Endothelial cell of umbilical vein (primary cell): ENCODE measurements around the gene KDM6B. TPM values are rescaled to one million over a fixed set of nuclear protein-coding genes. Genes with fewer than 3 reads are reported as not detected.

Experiments used
- BruUV-seq: library from RNA; stranded (reverse); fragments of 400-500 nt; replicated peaks from 2 replicates; lab custom pipeline; 2021; lab: Mats Ljungman, UMichigan
- CTCF ChIA-PET: fragments of 300-600, 350-600 bp; sonication (Branson Sonifier 250); formaldehyde crosslinking; loops from one replicate; lab custom pipeline; 2021; ENCODE audit warnings: antibody characterized with exemption, inconsistent platforms; lab: Charles Lee
- POLR2A ChIA-PET: fragments of 300-600, 350-600 bp; sonication (Branson Sonifier 250); formaldehyde crosslinking; loops from one replicate; lab custom pipeline; 2021; ENCODE audit warnings: antibody characterized with exemption, inconsistent platforms; lab: Charles Lee
- DNase-seq: peaks from one replicate; pipeline ENCODE4 v3.0.0-alpha.2; 2011; ENCODE audit warnings: low read depth, low spot score
- FAIRE-seq: peaks from 2 replicates; lab custom pipeline; 2011; peaks lifted over from hg19 to GRCh38; lab: Jason Lieb, UNC
- H2AFZ ChIP-seq: 2 replicates; pipeline ENCODE4 v1.6.0; 2012; ENCODE audit warnings: low read depth, low read length, control low read depth, inconsistent platforms
- H3K27ac ChIP-seq: 2 replicates; pipeline ENCODE4 v1.5.1; 2011; ENCODE audit warnings: low read depth, mild to moderate bottlenecking, control low read depth, low read length, moderate library complexity; ENCODE audit not compliant: insufficient read depth
- H3K27me3 ChIP-seq, 2 experiments: 2 replicates each; pipeline versions ENCODE4 v1.6.0 to v1.6.1; 2011; ENCODE audit warnings: low read length in 2 of 2, mixed read lengths in 1 of 2; ENCODE audit not compliant: control insufficient read depth in 2 of 2, insufficient read depth in 2 of 2
- H3K36me3 ChIP-seq, 2 experiments: 2 replicates in 1 of 2; 3 replicates in 1 of 2; pipeline ENCODE4 v1.5.1; 2011; ENCODE audit warnings: low read length in 2 of 2, mild to moderate bottlenecking in 1 of 2, moderate library complexity in 1 of 2; ENCODE audit not compliant: control insufficient read depth in 2 of 2, insufficient read depth in 2 of 2; ENCODE audit errors: extremely low read depth in 1 of 2
- H3K4me1 ChIP-seq: 3 replicates; pipeline ENCODE4 v1.5.1; 2011; ENCODE audit warnings: mild to moderate bottlenecking, low read length; ENCODE audit not compliant: control insufficient read depth, insufficient read depth; ENCODE audit errors: extremely low read depth
- H3K4me2 ChIP-seq: 2 replicates; pipeline ENCODE4 v1.6.1; 2011; ENCODE audit warnings: low read length, control low read depth, mixed read lengths; ENCODE audit not compliant: insufficient read depth
- H3K4me3 ChIP-seq, 3 experiments: fragments of 200-600 bp in 1 of 3; sonication (generic), shearing (Covaris generic) in 1 of 3; replicated peaks in 1 of 3; 2 replicates each; pipeline ENCODE4 v1.5.1; 2011 to 2016; ENCODE audit warnings: control low read depth in 3 of 3, low read length in 3 of 3, mild to moderate bottlenecking in 2 of 3, inconsistent platforms in 1 of 3, low read depth in 1 of 3, moderate library complexity in 1 of 3; ENCODE audit not compliant: insufficient read depth in 1 of 3
- H3K79me2 ChIP-seq: 2 replicates; pipeline ENCODE4 v1.6.0; 2012; ENCODE audit warnings: low read length, inconsistent platforms; ENCODE audit not compliant: control insufficient read depth, insufficient read depth
- H3K9ac ChIP-seq: replicated peaks from 2 replicates; pipeline ENCODE3; 2011; ENCODE audit warnings: low read length, control low read depth; ENCODE audit not compliant: insufficient read depth; ENCODE audit errors: extremely low read depth
- H3K9me1 ChIP-seq: replicated peaks from 3 replicates; pipeline ENCODE4 v1.6.0; 2011; ENCODE audit warnings: mild to moderate bottlenecking, low read length; ENCODE audit not compliant: control insufficient read depth, insufficient read depth; ENCODE audit errors: extremely low read depth
- H3K9me3 ChIP-seq: replicated peaks from 2 replicates; pipeline ENCODE4 v1.5.1; 2012; ENCODE audit warnings: low read length, inconsistent platforms; ENCODE audit not compliant: control insufficient read depth, insufficient read depth
- H4K20me1 ChIP-seq: replicated peaks from 2 replicates; pipeline ENCODE3; 2011; ENCODE audit warnings: mild to moderate bottlenecking, low read length; ENCODE audit not compliant: control insufficient read depth, insufficient read depth; ENCODE audit errors: extremely low read depth
- EZH2 ChIP-seq: IDR thresholded peaks from 2 replicates; pipeline ENCODE4 v1.6.1; 2012; ENCODE audit warnings: borderline replicate concordance, low read depth, mild to moderate bottlenecking, moderate library complexity, low read length, inconsistent platforms; ENCODE audit not compliant: severe bottlenecking
- FOS ChIP-seq: IDR thresholded peaks from 2 replicates; pipeline ENCODE4 v1.6.1; 2011; ENCODE audit warnings: mild to moderate bottlenecking, low read length, moderate library complexity, borderline replicate concordance; ENCODE audit not compliant: insufficient read depth
- GATA2 ChIP-seq: IDR thresholded peaks from 2 replicates; pipeline ENCODE4 v1.7.0; 2011; ENCODE audit warnings: low read depth, mild to moderate bottlenecking, moderate library complexity, mixed read lengths, low read length; ENCODE audit not compliant: insufficient read length, insufficient read depth
- JUN ChIP-seq: IDR thresholded peaks from 2 replicates; pipeline ENCODE4 v1.6.1; 2011; ENCODE audit warnings: borderline replicate concordance, low read depth; ENCODE audit not compliant: insufficient read length, insufficient read depth
- MYC ChIP-seq: IDR thresholded peaks from one replicate; pipeline ENCODE4 v1.6.1; 2011; ENCODE audit warnings: mild to moderate bottlenecking, low read depth, low read length
- POLR2A ChIP-seq: IDR thresholded peaks from 2 replicates; pipeline ENCODE4 v1.6.1; 2012; ENCODE audit warnings: low read depth, mild to moderate bottlenecking, control low read depth, low read length
- POLR2AphosphoS5 ChIP-seq: IDR thresholded peaks from 2 replicates; pipeline ENCODE4 v1.6.1; 2012; ENCODE audit warnings: low read depth, mild to moderate bottlenecking, control low read depth, low read length, moderate library complexity; ENCODE audit not compliant: insufficient read depth
- dilution Hi-C: fragments of 300-500 bp; cut with MboI; formaldehyde crosslinking; loops from one replicate; pipeline ENCODE4 v1.15.0; 2019; ENCODE audit warnings: low sequenced_read_pairs; ENCODE audit not compliant: extremely low pct_ligation_motif_present
- intact Hi-C: fragments of 100-400 bp; cut with micrococcal nuclease; formaldehyde crosslinking; loops from one replicate; pipeline ENCODE4 v1.10.0; 2022
- polyA plus RNA-seq, 4 experiments: library from polyadenylated mRNA; depleted of rRNA in 3 of 4; stranded (reverse) in 3 of 4; unstranded in 1 of 4; fragments of >200 nt; gene quantifications; 2 replicates each; pipeline versions ENCODE4 v1.2.1 to v1.2.3, GENCODE V29; 2011 to 2012; ENCODE audit warnings: missing spikeins in 1 of 4
- total RNA-seq: library from RNA; stranded (reverse); gene quantifications from 2 replicates; pipeline ENCODE4 v1.2.3, GENCODE V29; 2021
- TF ChIP-seq, protein P1 (sequence below): IDR thresholded peaks from 2 replicates; pipeline ENCODE4 v1.6.1; 2011; ENCODE audit not compliant: insufficient read depth, insufficient read length
- TF ChIP-seq, protein P2 (sequence below), 2 donors: IDR thresholded peaks; 1 replicate in 1 of 2; 2 replicates in 1 of 2; pipeline ENCODE4 v1.5.1; 2011; ENCODE audit warnings: low read length in 2 of 2, mild to moderate bottlenecking in 2 of 2, moderate library complexity in 2 of 2, control low read depth in 1 of 2, inconsistent platforms in 1 of 2, low read depth in 1 of 2; ENCODE audit not compliant: insufficient read depth in 1 of 2; ENCODE audit errors: extremely low read depth in 1 of 2

The KDM6B gene
- total and polyA plus RNA-seq, 2 donors (not counting 3 experiments of a cell fraction or from before 2014, with no cell fraction given) = 1.8 to 17.8 TPM

DNA sequence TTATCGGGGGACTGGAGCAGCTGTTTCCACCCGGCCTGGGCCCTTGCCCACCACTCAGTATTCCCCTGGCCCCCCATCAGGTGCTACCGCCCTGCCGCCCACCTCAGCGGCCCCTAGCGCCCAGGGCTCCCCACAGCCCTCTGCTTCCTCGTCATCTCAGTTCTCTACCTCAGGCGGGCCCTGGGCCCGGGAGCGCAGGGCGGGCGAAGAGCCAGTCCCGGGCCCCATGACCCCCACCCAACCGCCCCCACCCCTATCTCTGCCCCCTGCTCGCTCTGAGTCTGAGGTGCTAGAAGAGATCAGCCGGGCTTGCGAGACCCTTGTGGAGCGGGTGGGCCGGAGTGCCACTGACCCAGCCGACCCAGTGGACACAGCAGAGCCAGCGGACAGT lies 14.7 kb downstream of the KDM6B start:
- CTCF ChIA-PET = interaction anchor here (1.0 kb wide), 1 partner anchor 141 kb away, joined by 3 read pairs; no protein-coding TSS in a partner anchor
- no peak overlapping the region for H3K27ac ChIP-seq
- POLR2A ChIA-PET = no interaction called here

DNA sequence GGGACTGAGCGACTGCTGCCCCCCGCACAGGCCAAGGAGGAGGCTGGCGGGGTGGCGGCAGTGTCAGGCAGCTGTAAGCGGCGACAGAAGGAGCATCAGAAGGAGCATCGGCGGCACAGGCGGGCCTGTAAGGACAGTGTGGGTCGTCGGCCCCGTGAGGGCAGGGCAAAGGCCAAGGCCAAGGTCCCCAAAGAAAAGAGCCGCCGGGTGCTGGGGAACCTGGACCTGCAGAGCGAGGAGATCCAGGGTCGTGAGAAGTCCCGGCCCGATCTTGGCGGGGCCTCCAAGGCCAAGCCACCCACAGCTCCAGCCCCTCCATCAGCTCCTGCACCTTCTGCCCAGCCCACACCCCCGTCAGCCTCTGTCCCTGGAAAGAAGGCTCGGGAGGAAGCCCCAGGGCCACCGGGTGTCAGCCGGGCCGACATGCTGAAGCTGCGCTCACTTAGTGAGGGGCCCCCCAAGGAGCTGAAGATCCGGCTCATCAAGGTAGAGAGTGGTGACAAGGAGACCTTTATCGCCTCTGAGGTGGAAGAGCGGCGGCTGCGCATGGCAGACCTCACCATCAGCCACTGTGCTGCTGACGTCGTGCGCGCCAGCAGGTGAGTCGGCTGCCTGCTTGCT lies 15.2 kb downstream of the KDM6B start:
- H3K36me3 ChIP-seq = peaks cover 6 to 46% of the 10 kb centered on the region in 2 experiments
- no peak overlapping the region for H3K27ac ChIP-seq
- FAIRE-seq (no peak), DNase-seq (no peak)
- ChIA-PET POLR2A (no interaction called here), CTCF (interaction anchor here (0.7 to 1.0 kb wide), 2 partner anchors 14 to 141 kb away, joined by 3 to 5 read pairs; no protein-coding TSS in a partner anchor)
- H3K4me3 ChIP-seq = no peak overlapping the region
- H2AFZ ChIP-seq = no peak overlapping the region
- H3K4me1 ChIP-seq = peaks cover 4% of the 10 kb centered on the region
- intact Hi-C loops = loop anchor here (10.0 kb wide), 1 partner anchor 234 kb away; the partner anchor contains the start of gene FXR2
- BruUV-seq = no TSS peak
- dilution Hi-C loops = no loop called here
- H3K9ac ChIP-seq = no peak overlapping the region
- no peaks in the 10 kb centered on the region for H3K27me3 ChIP-seq
- H4K20me1 ChIP-seq = no peaks in the 10 kb centered on the region
- H3K79me2 ChIP-seq = peaks cover 7% of the 10 kb centered on the region
- no peaks in the 10 kb centered on the region for H3K9me3 ChIP-seq
- no peak overlapping the region for H3K4me2 ChIP-seq
- TF ChIP-seq, protein P1, sequence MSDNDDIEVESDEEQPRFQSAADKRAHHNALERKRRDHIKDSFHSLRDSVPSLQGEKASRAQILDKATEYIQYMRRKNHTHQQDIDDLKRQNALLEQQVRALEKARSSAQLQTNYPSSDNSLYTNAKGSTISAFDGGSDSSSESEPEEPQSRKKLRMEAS = no peak
- TF ChIP-seq GATA2 (no peak), FOS (no peak), MYC (no peak), POLR2A (no peak), JUN (no peak), EZH2 (no peak), POLR2AphosphoS5 (no peak)
- TF ChIP-seq, protein P2, sequence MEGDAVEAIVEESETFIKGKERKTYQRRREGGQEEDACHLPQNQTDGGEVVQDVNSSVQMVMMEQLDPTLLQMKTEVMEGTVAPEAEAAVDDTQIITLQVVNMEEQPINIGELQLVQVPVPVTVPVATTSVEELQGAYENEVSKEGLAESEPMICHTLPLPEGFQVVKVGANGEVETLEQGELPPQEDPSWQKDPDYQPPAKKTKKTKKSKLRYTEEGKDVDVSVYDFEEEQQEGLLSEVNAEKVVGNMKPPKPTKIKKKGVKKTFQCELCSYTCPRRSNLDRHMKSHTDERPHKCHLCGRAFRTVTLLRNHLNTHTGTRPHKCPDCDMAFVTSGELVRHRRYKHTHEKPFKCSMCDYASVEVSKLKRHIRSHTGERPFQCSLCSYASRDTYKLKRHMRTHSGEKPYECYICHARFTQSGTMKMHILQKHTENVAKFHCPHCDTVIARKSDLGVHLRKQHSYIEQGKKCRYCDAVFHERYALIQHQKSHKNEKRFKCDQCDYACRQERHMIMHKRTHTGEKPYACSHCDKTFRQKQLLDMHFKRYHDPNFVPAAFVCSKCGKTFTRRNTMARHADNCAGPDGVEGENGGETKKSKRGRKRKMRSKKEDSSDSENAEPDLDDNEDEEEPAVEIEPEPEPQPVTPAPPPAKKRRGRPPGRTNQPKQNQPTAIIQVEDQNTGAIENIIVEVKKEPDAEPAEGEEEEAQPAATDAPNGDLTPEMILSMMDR (IDR thresholded peaks at IDR 0.05; ENCODE audit: extremely low read depth in 1 of 2, insufficient read depth in 1 of 2, low read depth in 1 of 2, low read length in 2 of 2) = no peak
- H3K9me1 ChIP-seq = no peaks in the 10 kb centered on the region

More for the DNA sequence above, 14.7 kb downstream of the KDM6B start:
- Histone ChIP-seq H3K27me3 (no peaks in the 10 kb centered on the region), H3K9me1 (no peaks in the 10 kb centered on the region), H3K79me2 (peaks cover 10% of the 10 kb centered on the region), H3K4me1 (peaks cover 6% of the 10 kb centered on the region), H3K4me2 (no peak overlapping the region), H2AFZ (no peak overlapping the region), H3K9me3 (no peaks in the 10 kb centered on the region), H3K36me3 (peaks cover 6 to 46% of the 10 kb centered on the region in 2 experiments), H4K20me1 (no peaks in the 10 kb centered on the region), H3K9ac (no peak overlapping the region), H3K4me3 (no peak overlapping the region)
- TF ChIP-seq EZH2 (no peak), GATA2 (no peak), JUN (no peak), POLR2AphosphoS5 (no peak)
- TF ChIP-seq, protein P1 = no peak
- dilution Hi-C loops (no loop called here), intact Hi-C loops (loop anchor here (10.0 kb wide), 1 partner anchor 234 kb away; the partner anchor contains the start of gene FXR2)
- no peak for FAIRE-seq
- no TSS peak for BruUV-seq
- no peak for DNase-seq
